OCI-LY7 (cell line): ENCODE data around the gene PRPF40B. TPM values are rescaled to one million over a fixed set of nuclear protein-coding genes. Genes with fewer than 3 reads are reported as not detected.
"Not testable (repeated sequence)": the region's sequence is repeated elsewhere in the genome, so short reads cannot be mapped to it uniquely, and the experiment has no call there.

Experiments
- BruUV-seq: library from RNA; stranded (reverse); fragments of 400-500 nt; replicated peaks from 2 replicates; lab custom pipeline; 2021; lab: Mats Ljungman, UMichigan
- CTCF ChIA-PET: fragments of 300-600 bp; sonication (Branson Sonifier 250); formaldehyde crosslinking; loops from one replicate; lab custom pipeline; 2022; ENCODE audit warnings: antibody characterized with exemption; ENCODE audit not compliant: unreplicated experiment; lab: Charles Lee
- POLR2A ChIA-PET: fragments of 300-600 bp; sonication (Branson Sonifier 250); formaldehyde crosslinking; loops from one replicate; lab custom pipeline; 2022; ENCODE audit warnings: antibody characterized with exemption; lab: Charles Lee
- DNase-seq: peaks from one replicate; pipeline ENCODE4 v3.0.0-alpha.2; 2015; ENCODE audit warnings: low spot score
- H2AFZ ChIP-seq: fragments of 200-600 bp; sonication (generic), shearing (Covaris generic); 2 replicates; pipeline ENCODE4 v1.6.1; 2014; ENCODE audit warnings: mild to moderate bottlenecking, antibody characterized with exemption, low read length, moderate library complexity
- H3K27ac ChIP-seq: fragments of 200-600 bp; sonication (generic); 2 replicates; pipeline ENCODE4 v1.5.1; 2014; ENCODE audit warnings: mixed run types, low read depth, mild to moderate bottlenecking, moderate library complexity, low read length, inconsistent platforms; ENCODE audit not compliant: poor library complexity, severe bottlenecking
- H3K36me3 ChIP-seq: fragments of 200-600 bp; sonication (generic); 2 replicates; pipeline ENCODE4 v1.6.1; 2014; ENCODE audit warnings: mild to moderate bottlenecking, antibody characterized with exemption, low read length, moderate library complexity, mixed read lengths; ENCODE audit not compliant: insufficient read depth
- H3K4me1 ChIP-seq: fragments of 200-600 bp; sonication (generic); 2 replicates; pipeline ENCODE4 v1.5.1; 2014; ENCODE audit warnings: mild to moderate bottlenecking, low read length; ENCODE audit not compliant: insufficient read depth, poor library complexity, severe bottlenecking
- H3K4me2 ChIP-seq: fragments of 200-600 bp; sonication (generic); 2 replicates; pipeline ENCODE4 v1.6.1; 2014; ENCODE audit warnings: mild to moderate bottlenecking, low read length
- H3K4me3 ChIP-seq: fragments of 200-600 bp; sonication (generic); 2 replicates; pipeline ENCODE4 v1.5.1; 2014; ENCODE audit warnings: mild to moderate bottlenecking, low read depth, low read length; ENCODE audit not compliant: poor library complexity, severe bottlenecking
- H3K79me2 ChIP-seq: fragments of 200-600 bp; sonication (generic); 2 replicates; pipeline ENCODE4 v1.6.1; 2016; ENCODE audit warnings: low read depth, mild to moderate bottlenecking, low read length, moderate library complexity, mixed read lengths; ENCODE audit not compliant: insufficient read depth
- H3K9me2 ChIP-seq: fragments of 200-600 bp; sonication (generic); 2 replicates; pipeline ENCODE4 v1.6.1; 2016; ENCODE audit warnings: mild to moderate bottlenecking, low read length, mixed read lengths; ENCODE audit not compliant: insufficient read depth
- H3K9me3 ChIP-seq: fragments of 200-600 bp; sonication (generic); 2 replicates; pipeline ENCODE4 v1.6.1; 2014; ENCODE audit warnings: mild to moderate bottlenecking, mixed run types, low read length, mixed read lengths
- H4K20me1 ChIP-seq: fragments of 200-600 bp; sonication (generic); 2 replicates; pipeline ENCODE4 v1.6.1; 2014; ENCODE audit warnings: mild to moderate bottlenecking, antibody characterized with exemption, low read length, moderate library complexity, mixed read lengths; ENCODE audit not compliant: insufficient read depth
- CTCF ChIP-seq: fragments of 200-600 bp; sonication (generic); conservative IDR thresholded peaks from 2 replicates; pipeline ENCODE4 v1.5.1; 2014; ENCODE audit warnings: mild to moderate bottlenecking, antibody characterized with exemption, low read length, moderate library complexity, mixed read lengths
- EZH2phosphoT487 ChIP-seq: fragments of 200-600 bp; sonication (generic); IDR thresholded peaks from 2 replicates; pipeline ENCODE4 v1.6.1; 2018; ENCODE audit warnings: low read depth, borderline replicate concordance, mild to moderate bottlenecking, mixed run types, antibody characterized with exemption, low read length, moderate library complexity, mixed read lengths
- intact Hi-C: fragments of 100-400 bp; cut with micrococcal nuclease; formaldehyde crosslinking; loops from one replicate; pipeline ENCODE4 v1.10.0; 2022; ENCODE audit not compliant: unreplicated experiment
- total RNA-seq, 2 experiments: library from RNA; depleted of rRNA in 1 of 2; stranded (reverse); fragments of >200 nt in 1 of 2; shearing (Covaris generic) in 1 of 2; gene quantifications; 2 replicates each; pipeline ENCODE4 v1.2.3, GENCODE V29; 2014 to 2022

The PRPF40B gene
- total RNA-seq, 2 experiments from 2014 or later = 11.3 to 26.3 TPM

DNA sequence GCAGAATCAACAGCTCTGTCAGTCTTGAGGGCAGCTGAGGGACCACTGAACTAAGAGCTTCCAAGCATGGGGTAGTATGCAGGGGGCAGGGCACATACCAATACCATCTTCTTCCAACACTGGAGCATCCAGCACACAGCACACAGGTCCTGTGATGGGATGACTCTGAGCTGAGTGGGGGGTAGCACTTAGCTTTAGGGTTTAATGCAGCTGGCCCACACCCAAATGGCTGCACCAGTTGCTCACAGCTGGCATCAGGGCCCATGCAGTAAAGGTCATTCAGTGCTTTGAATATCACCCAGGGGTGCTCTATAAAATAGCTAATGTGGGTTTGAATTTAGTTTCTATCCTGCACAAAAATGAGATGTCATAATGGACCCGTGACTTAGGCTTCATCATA lies 19.6 kb upstream of the PRPF40B start:
- POLR2A ChIA-PET = interaction anchor here (1.6 kb wide), 1 partner anchor 9 kb away, joined by 4 read pairs; no protein-coding TSS in a partner anchor
- Histone ChIP-seq H3K79me2 (no peaks in the 10 kb centered on the region), H3K4me1 (peaks cover 10% of the 10 kb centered on the region), H3K4me2 (no peak overlapping the region), H4K20me1 (no peaks in the 10 kb centered on the region), H3K9me3 (no peaks in the 10 kb centered on the region), H3K9me2 (no peaks in the 10 kb centered on the region), H2AFZ (no peak overlapping the region), H3K4me3 (no peak overlapping the region), H3K36me3 (no peaks in the 10 kb centered on the region), H3K27ac (no peak overlapping the region)
- no peak for TF ChIP-seq EZH2phosphoT487
- TF ChIP-seq CTCF = no peak
- DNase-seq = no peak
- CTCF ChIA-PET = no interaction called here
- intact Hi-C loops = no loop called here
- no TSS peak for BruUV-seq

GRCh38 chr12:49604856-49605255 lies 18.5 kb upstream of the PRPF40B start:
- Histone ChIP-seq H3K4me2 (0 out of 2 replicates have a peak overlapping the region, but pooled peaks have one; percentile 10), H3K9me2 (no peaks in the 10 kb centered on the region), H3K4me1 (peaks cover 10% of the 10 kb centered on the region), H4K20me1 (no peaks in the 10 kb centered on the region), H3K9me3 (no peaks in the 10 kb centered on the region), H3K36me3 (no peaks in the 10 kb centered on the region), H2AFZ (no peak overlapping the region), H3K27ac (no peak overlapping the region), H3K79me2 (no peaks in the 10 kb centered on the region), H3K4me3 (no peak overlapping the region)
- no TSS peak for BruUV-seq
- TF ChIP-seq CTCF = no peak
- TF ChIP-seq EZH2phosphoT487 = no peak
- intact Hi-C loops = no loop called here
- DNase-seq = no peak
- ChIA-PET POLR2A (interaction anchor here (0.7 to 1.2 kb wide), 4 partner anchors 14 to 458 kb away, joined by 3 to 8 read pairs (median 4); no protein-coding TSS in a partner anchor), CTCF (no interaction called here)

DNA sequence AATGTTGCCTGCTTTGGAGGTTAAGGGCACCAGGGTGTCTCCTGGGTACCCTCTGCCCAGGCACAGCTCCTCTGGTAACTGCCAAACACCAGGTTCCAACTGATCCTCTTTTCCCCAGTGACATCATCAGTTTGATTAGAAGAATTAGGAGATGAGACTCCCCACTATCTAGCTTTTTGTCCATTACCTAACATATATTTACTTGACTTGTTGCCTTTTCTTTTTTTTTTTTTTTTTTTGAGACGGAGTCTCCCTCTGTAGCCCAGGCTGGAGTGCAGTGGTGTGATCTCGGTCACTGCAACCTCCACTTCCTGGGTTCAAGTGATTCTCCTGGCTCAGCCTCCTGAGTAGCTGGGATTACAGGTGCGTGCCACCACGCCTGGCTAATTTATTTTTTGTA lies 17.8 kb upstream of the PRPF40B start, which contains the start of gene FAM186B:
Gene FAM186B (minus strand): TSS at position 101 of the 400 bp plus-strand sequence. CDS start 162 bp downstream, outside the sequence.
- H2AFZ ChIP-seq, intact Hi-C loops, H3K4me3 ChIP-seq, BruUV-seq, H3K4me1 ChIP-seq, H3K9me3 ChIP-seq, H3K27ac ChIP-seq, CTCF ChIA-PET, H3K79me2 ChIP-seq, H3K9me2 ChIP-seq, DNase-seq, H4K20me1 ChIP-seq, H3K36me3 ChIP-seq: not testable (repeated sequence)
- POLR2A ChIA-PET = interaction anchor here (0.7 to 1.2 kb wide), 3 partner anchors 13 to 458 kb away, joined by 3 to 8 read pairs (median 4); no protein-coding TSS in a partner anchor
- H3K4me2 ChIP-seq = 0 out of 2 replicates have a peak within 1 kb of the TSS, but pooled peaks have one; percentile 10
